Activated B cell treated with CpG ODN at 0.5 μM for 24 hours (primary cell): ENCODE data around the gene GPR146. TPM values are rescaled to one million over a fixed set of nuclear protein-coding genes. Genes with fewer than 3 reads are reported as not detected.

Experiments used
- ATAC-seq: fragments of 200-7000 bp; cut with Tn5 transposase; one replicate; pipeline ENCODE4 v1.10.0; 2021; ENCODE audit warnings: low read depth, mild to moderate bottlenecking, moderate library complexity
- CTCF ChIA-PET: fragments of 350-600 bp; sonication (Branson Sonifier 250); formaldehyde crosslinking; loops from one replicate; lab custom pipeline; 2021; ENCODE audit warnings: antibody characterized with exemption; lab: Charles Lee
- POLR2A ChIA-PET: fragments of 350-600 bp; sonication (Branson Sonifier 250); formaldehyde crosslinking; loops from one replicate; lab custom pipeline; 2021; ENCODE audit warnings: antibody characterized with exemption; lab: Charles Lee
- DNase-seq: peaks from one replicate; pipeline ENCODE4 v3.0.0; 2022
- H3K27ac Mint-ChIP-seq: one replicate; pipeline ENCODE4 v1.8.0; 2020; ENCODE audit warnings: mixed read lengths
- H3K27me3 Mint-ChIP-seq: one replicate; pipeline ENCODE4 v1.8.0; 2021; ENCODE audit warnings: mixed read lengths
- H3K36me3 Mint-ChIP-seq: one replicate; pipeline ENCODE4 v1.8.0; 2021; ENCODE audit warnings: low read depth, mixed read lengths
- H3K4me1 Mint-ChIP-seq: one replicate; pipeline ENCODE4 v1.8.0; 2021; ENCODE audit warnings: mixed read lengths
- H3K4me3 Mint-ChIP-seq: one replicate; pipeline ENCODE4 v1.8.0; 2020; ENCODE audit warnings: mild to moderate bottlenecking, mixed read lengths
- H3K9me3 Mint-ChIP-seq: one replicate; pipeline ENCODE4 v1.8.0; 2020; ENCODE audit warnings: mixed read lengths
- CTCF ChIP-seq: fragments of 200-600 bp; IDR thresholded peaks from one replicate; pipeline ENCODE4 v1.8.0; 2022; ENCODE audit warnings: antibody characterized with exemption, mild to moderate bottlenecking
- intact Hi-C: fragments of 100-400 bp; cut with micrococcal nuclease; formaldehyde crosslinking; loops from one replicate; pipeline ENCODE4 v1.15.1; 2024
- total RNA-seq: library from RNA; stranded (reverse); gene quantifications from 2 replicates; pipeline ENCODE4 v1.2.3, GENCODE V29; 2022

GPR146 gene
- total RNA-seq, 1 donor from 2014 or later: 6.9 TPM

GRCh38 chr7:1013581-1013980 is 30.8 kb upstream of the GPR146 start:
- TF ChIP-seq CTCF: no peak
- Mint-ChIP-seq H3K9me3 (no peaks in the 10 kb centered on the region), H3K36me3 (peaks cover 39% of the 10 kb centered on the region), H3K27me3 (no peaks in the 10 kb centered on the region), H3K4me1 (peaks cover 35% of the 10 kb centered on the region), H3K27ac (no peak overlapping the region), H3K4me3 (no peak overlapping the region)
- ATAC-seq (no peak), DNase-seq (no peak)
- ChIA-PET POLR2A (interaction anchor here (1.4 to 1.7 kb wide), 2 partner anchors 9 to 11 kb away, joined by 3 to 7 read pairs; no protein-coding TSS in a partner anchor), CTCF (interaction anchor here (2.9 kb wide), 1 partner anchor 20 kb away, joined by 13 read pairs; no protein-coding TSS in a partner anchor)
- intact Hi-C loops: no loop called here

GRCh38 chr7:1014681-1015080 is 29.7 kb upstream of the GPR146 start:
- ChIA-PET POLR2A (interaction anchor here (1.7 kb wide), 1 partner anchor 8 kb away, joined by 7 read pairs; no protein-coding TSS in a partner anchor), CTCF (no interaction called here)
- peaks cover 34% of the 10 kb centered on the region for H3K36me3 Mint-ChIP-seq
- ATAC-seq (no peak), DNase-seq (no peak)
- no peaks in the 10 kb centered on the region for H3K9me3 Mint-ChIP-seq
- intact Hi-C loops: no loop called here
- H3K27me3 Mint-ChIP-seq: no peaks in the 10 kb centered on the region
- no peak for TF ChIP-seq CTCF
- H3K27ac Mint-ChIP-seq: no peak overlapping the region
- peaks cover 39% of the 10 kb centered on the region for H3K4me1 Mint-ChIP-seq
- H3K4me3 Mint-ChIP-seq: no peak overlapping the region

- ChIA-PET POLR2A (no interaction called here), CTCF (no interaction called here)
- Mint-ChIP-seq H3K27ac (no peak overlapping the region), H3K36me3 (peaks cover 29% of the 10 kb centered on the region), H3K9me3 (no peaks in the 10 kb centered on the region), H3K27me3 (no peaks in the 10 kb centered on the region), H3K4me1 (peaks cover 39% of the 10 kb centered on the region), H3K4me3 (no peak overlapping the region)
- intact Hi-C loops: no loop called here
- ATAC-seq (no peak), DNase-seq (no peak)
- TF ChIP-seq CTCF: no peak
These were observed 28.9 kb upstream of the GPR146 start for GRCh38 chr7:1015196-1016121.

GRCh38 chr7:1016577-1017531 is 27.5 kb upstream of the GPR146 start:
- H3K9me3 Mint-ChIP-seq: no peaks in the 10 kb centered on the region
- H3K27me3 Mint-ChIP-seq: no peaks in the 10 kb centered on the region
- CTCF ChIA-PET: interaction anchor here (9.5 kb wide), 1 partner anchor 49 kb away, joined by 55 read pairs; no protein-coding TSS in a partner anchor
- intact Hi-C loops: no loop called here
- peaks cover 35% of the 10 kb centered on the region for H3K4me1 Mint-ChIP-seq
- DNase-seq: no peak
- H3K36me3 Mint-ChIP-seq: peaks cover 34% of the 10 kb centered on the region
- no peak overlapping the region for H3K4me3 Mint-ChIP-seq
- TF ChIP-seq CTCF: no peak
- no peak for ATAC-seq
- no peak overlapping the region for H3K27ac Mint-ChIP-seq
- POLR2A ChIA-PET: interaction anchor here (1.0 to 1.4 kb wide), 2 partner anchors 9 to 49 kb away, joined by 3 read pairs; no protein-coding TSS in a partner anchor
